ENCODE results near the gene SMCO4.
"Not testable (repeated sequence)": the region's sequence is repeated elsewhere in the genome, so short reads cannot be mapped to it uniquely, and the experiment has no call there.

Gene SMCO4

GRCh38 chr11:93481279-93481678, 61.9 kb downstream of the SMCO4 start:
- no peaks in the 10 kb centered on the region for H3K36me3 ChIP-seq (ENCODE audit: control insufficient read depth, low read depth, low read length)
- no peaks in the 10 kb centered on the region for H3K27me3 ChIP-seq (ENCODE audit: control insufficient read depth, insufficient read depth, low read length)
- no peak overlapping the region for H3K9ac ChIP-seq (ENCODE audit: low read length)
- H3K4me3 ChIP-seq (ENCODE audit: low read length), result no peak overlapping the region
- H3K9me3 ChIP-seq (ENCODE audit: control insufficient read depth, low read depth, low read length), result no peaks in the 10 kb centered on the region
- no peak overlapping the region for H3K27ac ChIP-seq (ENCODE audit: low read length)
- H3K4me1 ChIP-seq (ENCODE audit: control insufficient read depth, low read depth, low read length), result peaks cover 36% of the 10 kb centered on the region

GRCh38 chr11:93480756-93481155, 62.4 kb downstream of the SMCO4 start:
- H3K9me3 ChIP-seq (ENCODE audit: control insufficient read depth, low read depth, low read length), result no peaks in the 10 kb centered on the region
- H3K36me3 ChIP-seq (ENCODE audit: control insufficient read depth, low read depth, low read length), result no peaks in the 10 kb centered on the region
- no peak overlapping the region for H3K9ac ChIP-seq (ENCODE audit: low read length)
- no peak overlapping the region for H3K27ac ChIP-seq (ENCODE audit: low read length)
- H3K27me3 ChIP-seq (ENCODE audit: control insufficient read depth, insufficient read depth, low read length), result no peaks in the 10 kb centered on the region
- peaks cover 32% of the 10 kb centered on the region for H3K4me1 ChIP-seq (ENCODE audit: control insufficient read depth, low read depth, low read length)
- no peak overlapping the region for H3K4me3 ChIP-seq (ENCODE audit: low read length)

- peaks cover 32% of the 10 kb centered on the region for H3K4me1 ChIP-seq (ENCODE audit: control insufficient read depth, low read depth, low read length)
- H3K9ac ChIP-seq (ENCODE audit: low read length), result no peak overlapping the region
- no peak overlapping the region for H3K27ac ChIP-seq (ENCODE audit: low read length)
- H3K9me3 ChIP-seq (ENCODE audit: control insufficient read depth, low read depth, low read length), result no peaks in the 10 kb centered on the region
- no peaks in the 10 kb centered on the region for H3K36me3 ChIP-seq (ENCODE audit: control insufficient read depth, low read depth, low read length)
- H3K4me3 ChIP-seq (ENCODE audit: low read length), result no peak overlapping the region
- no peaks in the 10 kb centered on the region for H3K27me3 ChIP-seq (ENCODE audit: control insufficient read depth, insufficient read depth, low read length)
Measured at GRCh38 chr11:93480256-93480655, 62.9 kb downstream of the SMCO4 start.

DNA sequence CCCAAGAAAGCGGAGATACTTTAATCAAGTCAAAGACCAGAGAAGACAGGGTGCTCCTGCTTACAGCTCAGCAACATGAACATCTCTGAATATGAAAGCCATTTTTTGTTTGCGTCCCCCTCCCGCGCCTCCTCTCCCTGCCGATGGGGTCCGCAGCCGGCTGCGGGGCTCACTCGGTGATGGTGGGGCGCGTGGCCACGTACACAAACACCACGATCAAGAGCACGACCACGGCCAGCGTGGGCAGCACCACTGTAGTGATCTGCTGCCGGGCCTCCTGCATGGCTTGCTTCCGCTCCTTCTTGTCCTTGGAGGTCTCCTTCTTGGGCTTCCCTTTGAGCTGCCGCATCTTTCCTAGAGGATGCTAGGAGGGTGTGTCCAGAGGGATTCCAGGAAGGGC, 64.3 kb downstream of the SMCO4 start:
- H3K27ac ChIP-seq (ENCODE audit: low read length), result no peak overlapping the region
- H3K9me3 ChIP-seq (ENCODE audit: control insufficient read depth, low read depth, low read length), result no peaks in the 10 kb centered on the region
- no peaks in the 10 kb centered on the region for H3K27me3 ChIP-seq (ENCODE audit: control insufficient read depth, insufficient read depth, low read length)
- H3K4me3 ChIP-seq (ENCODE audit: low read length), result no peak overlapping the region
- no peaks in the 10 kb centered on the region for H3K36me3 ChIP-seq (ENCODE audit: control insufficient read depth, low read depth, low read length)
- H3K9ac ChIP-seq (ENCODE audit: low read length), result no peak overlapping the region
- H3K4me1 ChIP-seq (ENCODE audit: control insufficient read depth, low read depth, low read length), result peaks cover 32% of the 10 kb centered on the region

GRCh38 chr11:93477684-93478234, 65.4 kb downstream of the SMCO4 start:
- Histone ChIP-seq H3K4me1 (ENCODE audit: control insufficient read depth, low read depth, low read length) (peaks cover 27% of the 10 kb centered on the region), H3K27ac (ENCODE audit: low read length) (peak overlapping the region; percentile 33), H3K4me3 (ENCODE audit: low read length) (peak overlapping the region; percentile 48), H3K36me3 (ENCODE audit: control insufficient read depth, low read depth, low read length) (no peaks in the 10 kb centered on the region), H3K9me3 (ENCODE audit: control insufficient read depth, low read depth, low read length) (no peaks in the 10 kb centered on the region), H3K9ac (ENCODE audit: low read length) (peak overlapping the region; percentile 21), H3K27me3 (ENCODE audit: control insufficient read depth, insufficient read depth, low read length) (no peaks in the 10 kb centered on the region)

DNA sequence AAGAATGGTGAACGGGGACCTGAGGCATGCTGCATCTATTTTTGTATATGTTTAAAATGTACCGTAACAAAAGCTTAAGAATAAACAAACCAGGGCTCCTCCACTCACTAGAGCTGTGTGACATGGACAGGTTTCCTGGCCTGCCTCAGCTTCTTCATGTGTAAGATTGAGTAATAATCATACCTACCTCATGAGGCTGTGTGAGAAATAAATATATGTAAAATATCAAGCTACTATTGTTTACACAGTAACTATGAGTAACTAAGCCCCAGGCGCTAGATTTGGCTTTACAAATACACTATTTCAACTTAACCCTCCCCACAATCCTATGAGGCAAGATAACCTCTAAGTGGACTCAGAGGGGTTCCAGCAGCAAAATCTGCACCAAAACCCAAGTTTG, 66.4 kb downstream of the SMCO4 start:
- Histone ChIP-seq H3K27ac (ENCODE audit: low read length) (no peak overlapping the region), H3K9me3 (ENCODE audit: control insufficient read depth, low read depth, low read length) (no peaks in the 10 kb centered on the region), H3K4me1 (ENCODE audit: control insufficient read depth, low read depth, low read length) (peaks cover 27% of the 10 kb centered on the region), H3K9ac (ENCODE audit: low read length) (no peak overlapping the region), H3K4me3 (ENCODE audit: low read length) (no peak overlapping the region), H3K27me3 (ENCODE audit: control insufficient read depth, insufficient read depth, low read length) (no peaks in the 10 kb centered on the region), H3K36me3 (ENCODE audit: control insufficient read depth, low read depth, low read length) (no peaks in the 10 kb centered on the region)

- Histone ChIP-seq H3K4me1 (ENCODE audit: control insufficient read depth, low read depth, low read length) (peaks cover 25% of the 10 kb centered on the region), H3K27ac (ENCODE audit: low read length) (no peak overlapping the region), H3K9ac (ENCODE audit: low read length) (no peak overlapping the region), H3K36me3 (ENCODE audit: control insufficient read depth, low read depth, low read length) (no peaks in the 10 kb centered on the region), H3K9me3 (ENCODE audit: control insufficient read depth, low read depth, low read length) (no peaks in the 10 kb centered on the region), H3K4me3 (ENCODE audit: low read length) (no peak overlapping the region), H3K27me3 (ENCODE audit: control insufficient read depth, insufficient read depth, low read length) (no peaks in the 10 kb centered on the region)
Measured at GRCh38 chr11:93474123-93474522, 69.1 kb downstream of the SMCO4 start.

DNA sequence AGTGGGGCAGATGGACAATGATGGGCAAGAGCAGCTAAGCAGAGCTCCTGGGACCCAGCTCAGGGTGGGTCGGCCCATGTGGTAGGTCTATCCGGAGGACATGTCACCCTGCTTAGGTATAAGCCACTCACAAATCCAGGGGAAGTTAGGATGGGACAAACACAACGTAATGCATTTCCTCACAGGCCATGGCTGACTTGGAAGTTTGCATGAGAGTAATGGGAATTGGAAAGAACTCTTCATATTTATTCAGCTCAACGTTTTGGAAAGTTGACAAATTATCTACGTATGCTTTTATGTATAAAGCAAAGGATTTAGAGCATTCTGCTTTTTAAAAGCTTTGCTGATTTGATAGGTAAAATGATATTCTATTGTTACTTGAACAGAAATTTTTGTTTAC, 74.9 kb downstream of the SMCO4 start:
- no peaks in the 10 kb centered on the region for H3K9me3 ChIP-seq (ENCODE audit: control insufficient read depth, low read depth, low read length)
- no peaks in the 10 kb centered on the region for H3K27me3 ChIP-seq (ENCODE audit: control insufficient read depth, insufficient read depth, low read length)
- H3K4me3 ChIP-seq (ENCODE audit: low read length), result no peak overlapping the region
- H3K4me1 ChIP-seq (ENCODE audit: control insufficient read depth, low read depth, low read length), result no peaks in the 10 kb centered on the region
- no peak overlapping the region for H3K9ac ChIP-seq (ENCODE audit: low read length)
- no peak overlapping the region for H3K27ac ChIP-seq (ENCODE audit: low read length)
- H3K36me3 ChIP-seq (ENCODE audit: control insufficient read depth, low read depth, low read length), result no peaks in the 10 kb centered on the region

- no peak overlapping the region for H3K27ac ChIP-seq (ENCODE audit: low read length)
- no peak overlapping the region for H3K9ac ChIP-seq (ENCODE audit: low read length)
- H3K36me3 ChIP-seq (ENCODE audit: control insufficient read depth, low read depth, low read length), result no peaks in the 10 kb centered on the region
- no peak overlapping the region for H3K4me3 ChIP-seq (ENCODE audit: low read length)
- H3K27me3 ChIP-seq (ENCODE audit: control insufficient read depth, insufficient read depth, low read length), result no peaks in the 10 kb centered on the region
- no peaks in the 10 kb centered on the region for H3K4me1 ChIP-seq (ENCODE audit: control insufficient read depth, low read depth, low read length)
- no peaks in the 10 kb centered on the region for H3K9me3 ChIP-seq (ENCODE audit: control insufficient read depth, low read depth, low read length)
Measured at GRCh38 chr11:93467054-93467453, 76.1 kb downstream of the SMCO4 start.

GRCh38 chr11:93464927-93465540, 78.2 kb downstream of the SMCO4 start:
- no peaks in the 10 kb centered on the region for H3K27me3 ChIP-seq (ENCODE audit: control insufficient read depth, insufficient read depth, low read length)
- H3K4me1 ChIP-seq (ENCODE audit: control insufficient read depth, low read depth, low read length), result no peaks in the 10 kb centered on the region
- no peak overlapping the region for H3K9ac ChIP-seq (ENCODE audit: low read length)
- no peak overlapping the region for H3K4me3 ChIP-seq (ENCODE audit: low read length)
- no peak overlapping the region for H3K27ac ChIP-seq (ENCODE audit: low read length)
- H3K9me3 ChIP-seq (ENCODE audit: control insufficient read depth, low read depth, low read length), result no peaks in the 10 kb centered on the region
- no peaks in the 10 kb centered on the region for H3K36me3 ChIP-seq (ENCODE audit: control insufficient read depth, low read depth, low read length)

GRCh38 chr11:93463666-93464065, 79.5 kb downstream of the SMCO4 start:
- not testable (repeated sequence) for H3K27me3 ChIP-seq (ENCODE audit: control insufficient read depth, insufficient read depth, low read length); H3K9ac ChIP-seq (ENCODE audit: low read length); H3K9me3 ChIP-seq (ENCODE audit: control insufficient read depth, low read depth, low read length); H3K27ac ChIP-seq (ENCODE audit: low read length); H3K36me3 ChIP-seq (ENCODE audit: control insufficient read depth, low read depth, low read length); H3K4me1 ChIP-seq (ENCODE audit: control insufficient read depth, low read depth, low read length); H3K4me3 ChIP-seq (ENCODE audit: low read length)

DNA sequence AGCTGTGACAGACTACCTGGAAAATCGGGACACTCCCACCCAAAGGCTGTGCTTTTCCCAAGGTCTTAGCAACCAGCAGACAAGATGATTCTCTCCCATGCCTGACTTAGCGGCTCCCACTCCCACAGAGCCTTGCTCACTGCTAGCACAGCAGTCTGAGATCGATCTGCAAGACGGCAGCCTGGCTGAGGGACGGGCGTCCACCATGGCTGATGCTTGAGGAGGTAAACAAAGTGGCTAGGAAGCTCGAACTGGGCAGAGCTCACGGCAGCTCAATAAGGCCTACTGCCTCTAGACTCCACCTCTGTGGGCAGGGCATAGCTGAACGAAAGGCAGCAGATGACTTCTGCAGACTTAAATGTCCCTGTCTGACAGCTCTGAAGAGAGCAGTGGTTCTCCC, 84.9 kb downstream of the SMCO4 start:
- Histone ChIP-seq H3K27me3 (ENCODE audit: control insufficient read depth, insufficient read depth, low read length) (no peaks in the 10 kb centered on the region), H3K36me3 (ENCODE audit: control insufficient read depth, low read depth, low read length) (no peaks in the 10 kb centered on the region), H3K9me3 (ENCODE audit: control insufficient read depth, low read depth, low read length) (no peaks in the 10 kb centered on the region), H3K27ac (ENCODE audit: low read length) (no peak overlapping the region), H3K9ac (ENCODE audit: low read length) (no peak overlapping the region), H3K4me1 (ENCODE audit: control insufficient read depth, low read depth, low read length) (no peaks in the 10 kb centered on the region), H3K4me3 (ENCODE audit: low read length) (no peak overlapping the region)
